CMK (cell line): ENCODE results near the gene HSF2BP.
"Not testable (repeated sequence)": the region's sequence is repeated elsewhere in the genome, so short reads cannot be mapped to it uniquely, and the experiment has no call there.

Source experiments
- DNase-seq: peaks from one replicate; pipeline ENCODE4 v3.0.0-alpha.2; 2010; ENCODE audit warnings: low read depth

The HSF2BP gene

GRCh38 chr21:43659136-43660000 is at the start of gene HSF2BP, which contains the start of gene RRP1B:
Gene HSF2BP (minus strand): TSS chr21:43659488. CDS start chr21:43658096, 1,392 bp downstream.
Gene RRP1B (plus strand): TSS chr21:43659560. CDS start chr21:43659665, 105 bp downstream.
- peak; percentile 76 for DNase-seq

- DNase-seq = no peak
Observed at GRCh38 chr21:43708745-43709381, 49.6 kb upstream of the HSF2BP start.

GRCh38 chr21:43707462-43707861 is 48.2 kb upstream of the HSF2BP start:
- DNase-seq = no peak

DNA sequence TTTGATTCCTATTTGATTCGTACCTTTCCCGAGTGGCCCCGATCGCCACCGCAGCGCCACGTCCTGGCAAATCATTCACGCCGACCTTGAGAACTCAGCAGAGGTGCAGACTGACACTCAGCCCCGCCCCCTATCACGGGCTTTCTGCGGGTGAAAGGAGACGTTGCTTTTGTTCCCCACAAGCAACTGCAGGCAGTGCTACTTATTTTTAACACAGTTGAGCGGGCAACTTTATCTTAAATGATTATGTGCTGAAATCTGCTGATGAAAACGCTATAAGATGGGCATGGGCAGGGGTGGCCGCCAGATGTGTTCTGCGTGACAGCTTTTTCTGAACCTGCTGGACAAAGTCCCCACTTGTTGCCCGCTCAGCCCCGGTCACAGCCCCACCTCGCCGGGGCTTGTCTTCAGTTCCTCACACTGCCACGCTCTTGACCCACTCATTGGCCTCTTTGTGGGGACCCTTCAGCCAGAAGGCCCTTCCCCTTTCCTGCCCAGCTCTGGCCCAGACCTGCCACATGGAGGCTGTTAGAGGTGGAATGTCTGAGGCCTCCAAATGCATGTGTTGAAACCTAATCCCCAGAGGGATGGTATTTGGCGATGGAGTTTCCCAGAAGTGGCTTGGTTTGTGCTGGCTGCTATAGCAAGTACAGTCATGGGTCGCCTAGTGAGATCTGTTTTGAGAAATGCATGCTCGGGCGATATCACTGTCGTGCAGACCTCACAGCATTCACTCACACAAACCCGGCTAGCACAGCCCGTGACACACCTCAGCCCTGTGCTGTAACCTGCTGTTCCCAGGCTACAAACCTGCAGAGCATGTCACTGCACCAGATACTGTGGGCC is 44.0 kb upstream of the HSF2BP start:
- DNase-seq = no peak

DNA sequence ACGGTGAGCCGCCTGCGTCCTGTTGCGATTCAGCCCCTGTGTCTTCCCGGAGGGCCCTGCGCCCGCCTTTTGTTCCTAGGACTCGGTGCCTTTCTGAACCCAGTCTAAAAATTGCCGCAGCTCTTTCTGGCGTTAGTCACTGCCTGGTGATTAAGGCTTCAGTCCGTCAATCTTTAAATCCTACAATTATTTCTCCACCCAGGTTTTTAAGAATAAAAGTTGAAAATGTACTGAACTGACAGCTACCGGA is 43.4 kb upstream of the HSF2BP start:
- no peak for DNase-seq

DNA sequence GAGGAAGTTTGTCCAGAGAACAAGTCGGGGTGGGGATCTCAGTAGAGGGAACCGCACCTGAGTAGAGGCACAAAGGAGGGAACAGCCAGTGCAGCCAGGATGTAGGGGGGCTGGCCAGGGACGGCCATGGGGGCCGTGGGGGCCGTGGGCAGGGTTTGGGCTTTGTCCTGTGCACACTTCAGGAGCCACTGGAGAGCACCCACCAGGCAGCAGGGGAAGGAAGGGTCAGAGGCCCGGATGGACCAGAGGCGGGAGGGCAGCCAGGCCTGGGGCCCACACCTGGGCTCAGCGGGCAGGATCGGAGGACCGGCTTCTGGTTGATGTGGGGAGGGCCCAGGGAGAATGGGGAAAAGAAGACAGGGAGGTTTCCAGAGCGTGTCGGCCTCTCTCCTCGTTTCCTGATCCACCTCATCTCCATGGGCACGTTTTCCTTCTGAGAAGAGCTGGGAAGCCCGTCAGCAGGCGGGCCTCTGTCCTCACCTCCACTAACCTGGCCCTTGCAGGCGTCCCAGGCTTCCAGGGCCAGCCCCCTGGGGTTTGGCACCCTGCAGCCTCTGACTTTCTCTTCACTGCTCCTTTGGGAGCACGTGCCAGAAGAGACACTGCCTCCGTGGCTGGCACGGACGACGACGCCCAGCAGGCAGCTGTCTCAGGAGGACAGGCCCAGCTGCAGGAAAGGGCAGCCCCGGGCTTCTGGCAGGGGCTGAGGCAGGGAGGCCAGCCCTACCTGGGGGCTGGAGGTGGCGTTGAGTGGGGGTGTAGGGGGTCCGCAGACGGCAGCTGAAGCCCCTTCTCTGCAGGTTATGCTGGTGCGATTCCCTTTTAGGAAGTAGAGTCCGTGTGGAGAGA is 42.9 kb upstream of the HSF2BP start:
- DNase-seq = no peak

- no peak for DNase-seq
Observed at GRCh38 chr21:43699933-43700599, 40.8 kb upstream of the HSF2BP start.

DNA sequence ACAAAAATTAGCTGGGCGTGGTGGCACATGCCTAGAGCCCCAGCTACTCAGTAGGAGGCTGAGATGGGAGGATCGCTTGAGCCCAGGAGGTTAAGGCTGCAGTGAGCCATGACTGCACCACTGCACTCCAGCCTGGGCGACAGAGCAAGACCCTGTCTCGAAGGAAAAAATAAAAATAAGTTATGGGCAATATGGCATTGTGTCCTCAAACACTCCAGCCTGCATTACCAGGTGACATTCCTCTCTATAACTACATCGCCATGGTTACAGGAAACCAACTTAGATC is 40.1 kb upstream of the HSF2BP start:
- not testable (repeated sequence) for DNase-seq

GRCh38 chr21:43697758-43698643 is 38.7 kb upstream of the HSF2BP start:
- no peak for DNase-seq

GRCh38 chr21:43696214-43696613 is 36.9 kb upstream of the HSF2BP start:
- DNase-seq = no peak

GRCh38 chr21:43694437-43695079 is 35.3 kb upstream of the HSF2BP start:
- no peak for DNase-seq

GRCh38 chr21:43693981-43694380 is 34.7 kb upstream of the HSF2BP start:
- DNase-seq = no peak

DNA sequence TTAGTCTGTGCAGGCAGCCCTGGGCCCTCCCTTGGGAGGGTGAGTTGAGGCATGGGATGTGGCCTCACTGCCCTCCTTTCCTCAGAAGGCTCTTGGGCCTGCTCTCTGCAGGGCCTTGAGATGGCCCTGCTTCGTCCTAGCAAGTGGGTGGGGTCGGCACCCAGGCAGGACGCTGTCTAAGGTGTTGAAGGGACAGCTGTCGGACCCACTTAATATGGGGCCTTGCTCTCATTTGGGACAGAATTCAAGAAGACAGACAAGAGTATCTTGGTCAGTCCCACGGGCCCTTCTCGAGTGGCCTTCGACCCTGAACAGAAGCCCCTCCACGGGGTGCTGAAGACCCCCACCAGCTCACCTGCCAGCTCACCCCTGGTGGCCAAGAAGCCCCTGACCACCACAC is 33.7 kb upstream of the HSF2BP start:
- DNase-seq = no peak

GRCh38 chr21:43691801-43692200 is 32.5 kb upstream of the HSF2BP start:
- no peak for DNase-seq

- no peak for DNase-seq
Observed at GRCh38 chr21:43691086-43691795, 32.0 kb upstream of the HSF2BP start.

- DNase-seq = no peak
Observed at GRCh38 chr21:43690346-43690745, 31.1 kb upstream of the HSF2BP start.

DNA sequence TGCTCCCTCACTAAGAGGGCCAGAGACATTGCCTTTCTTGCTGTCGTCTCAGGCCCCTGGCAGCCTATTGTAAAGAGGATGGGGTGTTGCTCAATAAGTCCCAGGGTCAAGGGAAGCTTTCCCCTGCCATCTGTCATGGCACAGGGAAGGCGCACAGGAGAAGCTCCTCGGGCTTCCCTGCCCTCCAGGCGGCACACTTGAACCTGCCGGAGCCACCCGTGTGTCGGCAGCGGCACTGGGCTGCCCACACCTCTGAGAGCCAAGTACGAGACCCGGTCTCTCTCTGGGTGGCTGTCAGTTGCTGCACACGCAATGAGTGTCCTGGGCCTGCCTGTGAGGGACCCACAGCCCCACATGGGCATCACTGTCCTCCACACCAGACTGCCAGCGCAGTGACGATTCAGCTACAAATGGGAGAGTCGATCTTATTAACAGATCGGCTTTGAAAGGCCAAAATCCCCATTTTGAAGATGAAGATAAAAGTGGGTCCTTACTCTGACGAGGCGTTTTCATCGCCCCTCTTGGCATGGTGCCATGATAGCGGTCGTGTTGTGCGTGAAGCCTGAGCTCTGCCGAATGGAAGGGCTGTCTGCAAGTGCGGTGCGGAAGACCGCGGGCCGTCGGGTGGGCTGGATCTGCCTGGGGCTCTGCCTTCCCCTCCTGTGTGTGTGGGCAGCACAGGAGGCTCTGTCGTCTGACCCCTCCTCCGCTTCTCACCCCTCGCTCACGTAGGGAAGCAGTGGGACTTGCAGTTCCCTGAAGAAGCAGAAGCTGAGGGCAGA is 30.5 kb upstream of the HSF2BP start:
- DNase-seq = no peak

GRCh38 chr21:43688906-43689305 is 29.6 kb upstream of the HSF2BP start:
- DNase-seq = no peak
